HG02623 (cell line): ENCODE results near the gene ANXA3.
"Not testable (repeated sequence)": the region's sequence is repeated elsewhere in the genome, so short reads cannot be mapped to it uniquely, and the experiment has no call there.

Source experiments
- ATAC-seq: cut with Tn5 transposase; IDR thresholded peaks from one replicate; pipeline ENCODE4 v1.9.1; 2021; ENCODE audit warnings: moderate library complexity; ENCODE audit not compliant: unreplicated experiment

ANXA3 gene

GRCh38 chr4:78542373-78542772, 9.2 kb upstream of the ANXA3 start:
- ATAC-seq, result no peak

GRCh38 chr4:78543424-78544125, 8.0 kb upstream of the ANXA3 start:
- ATAC-seq, result no peak

GRCh38 chr4:78544678-78545077, 6.9 kb upstream of the ANXA3 start:
- no peak for ATAC-seq

- ATAC-seq, result no peak
Observed at GRCh38 chr4:78545275-78546246, 6.0 kb upstream of the ANXA3 start.

GRCh38 chr4:78547899-78548298, 3.7 kb upstream of the ANXA3 start:
- not testable (repeated sequence) for ATAC-seq

GRCh38 chr4:78548889-78549288, 2.7 kb upstream of the ANXA3 start:
- not testable (repeated sequence) for ATAC-seq

GRCh38 chr4:78552389-78553042, 946 bp downstream of the ANXA3 start:
- no peak for ATAC-seq

GRCh38 chr4:78553043-78553396, 1.4 kb downstream of the ANXA3 start:
- no peak for ATAC-seq

- ATAC-seq, result no peak
Observed at GRCh38 chr4:78553529-78554060, 2.0 kb downstream of the ANXA3 start.

- ATAC-seq, result no peak
Observed at GRCh38 chr4:78556665-78557064, 5.1 kb downstream of the ANXA3 start.

GRCh38 chr4:78557841-78558240, 6.3 kb downstream of the ANXA3 start:
- no peak for ATAC-seq

GRCh38 chr4:78558410-78558809, 6.8 kb downstream of the ANXA3 start:
- no peak for ATAC-seq

- ATAC-seq, result no peak
Observed at GRCh38 chr4:78560296-78560963, 8.9 kb downstream of the ANXA3 start.

GRCh38 chr4:78561677-78562076, 10.1 kb downstream of the ANXA3 start:
- ATAC-seq, result no peak

GRCh38 chr4:78562687-78563086, 11.1 kb downstream of the ANXA3 start:
- no peak for ATAC-seq

GRCh38 chr4:78565971-78566372, 14.4 kb downstream of the ANXA3 start:
- no peak for ATAC-seq

GRCh38 chr4:78566834-78567499, 15.4 kb downstream of the ANXA3 start:
- peak; percentile 61 for ATAC-seq

GRCh38 chr4:78567500-78568060, 16.0 kb downstream of the ANXA3 start:
- no peak for ATAC-seq

- ATAC-seq, result peak; percentile 64
Observed at GRCh38 chr4:78568640-78569305, 17.2 kb downstream of the ANXA3 start.
